IPS DF 4.7 (cell line): ENCODE results near the gene NUDT3.
"Not testable (repeated sequence)": the region's sequence is repeated elsewhere in the genome, so short reads cannot be mapped to it uniquely, and the experiment has no call there.

Source experiments
- DNase-seq: peaks from one replicate; pipeline ENCODE4 v3.0.0-alpha.2; 2013; ENCODE audit warnings: low spot score; ENCODE audit errors: extremely low read depth

NUDT3 gene

GRCh38 chr6:34392497-34393190, at the start of gene NUDT3:
TSS of gene NUDT3 (minus strand) at chr6:34392669. CDS start at chr6:34392362, 307 bp downstream.
- peak; percentile 83 for DNase-seq

GRCh38 chr6:34441526-34441925, 49.1 kb upstream of the NUDT3 start:
- no peak for DNase-seq

- no peak for DNase-seq
These were observed 47.0 kb upstream of the NUDT3 start for GRCh38 chr6:34439442-34439841.

GRCh38 chr6:34438705-34439104, 46.2 kb upstream of the NUDT3 start:
- DNase-seq = no peak

GRCh38 chr6:34437644-34437970, 45.1 kb upstream of the NUDT3 start:
- DNase-seq = no peak

GRCh38 chr6:34436803-34437643, 44.6 kb upstream of the NUDT3 start:
- no peak for DNase-seq

- no peak for DNase-seq
These were observed 43.4 kb upstream of the NUDT3 start for GRCh38 chr6:34435916-34436315.

- peak; percentile 46 for DNase-seq
These were observed 33.3 kb upstream of the NUDT3 start, which contains the start of gene RPS10 for GRCh38 chr6:34425498-34426410. TSS of gene RPS10 (minus strand) at chr6:34426069. CDS start at chr6:34425221, 848 bp downstream.

- no peak for DNase-seq
These were observed 32.6 kb upstream of the NUDT3 start for GRCh38 chr6:34425132-34425497.

GRCh38 chr6:34424200-34425131, 32.0 kb upstream of the NUDT3 start:
- DNase-seq = no peak

- no peak for DNase-seq
These were observed 30.8 kb upstream of the NUDT3 start for GRCh38 chr6:34423254-34423653.

GRCh38 chr6:34418367-34418766, 25.9 kb upstream of the NUDT3 start:
- no peak for DNase-seq

GRCh38 chr6:34416877-34417371, 24.5 kb upstream of the NUDT3 start:
- DNase-seq = no peak

- DNase-seq = no peak
These were observed 22.8 kb upstream of the NUDT3 start for GRCh38 chr6:34414999-34415858.

- DNase-seq = no peak
These were observed 20.3 kb upstream of the NUDT3 start for GRCh38 chr6:34412643-34413214.

GRCh38 chr6:34412016-34412415, 19.5 kb upstream of the NUDT3 start:
- no peak for DNase-seq

- not testable (repeated sequence) for DNase-seq
These were observed 15.4 kb upstream of the NUDT3 start for GRCh38 chr6:34407915-34408314.

- DNase-seq = no peak
These were observed 4.0 kb upstream of the NUDT3 start for GRCh38 chr6:34396518-34396917.

GRCh38 chr6:34393966-34394305, 1.5 kb upstream of the NUDT3 start:
- no peak for DNase-seq
